H1 (cell line): ENCODE results near the gene PDZD2. TPM values are rescaled to one million over a fixed set of nuclear protein-coding genes. Genes with fewer than 3 reads are reported as not detected.

ENCODE experiments used
- EP300 ChIP-seq, 2 experiments: IDR thresholded peaks; 1 replicate in 1 of 2; 2 replicates in 1 of 2; pipeline ENCODE4 v1.6.1; 2011 to 2012; ENCODE audit warnings: low read depth in 2 of 2, low read length in 2 of 2, mild to moderate bottlenecking in 2 of 2, borderline replicate concordance in 1 of 2, inconsistent platforms in 1 of 2, moderate library complexity in 1 of 2
- JUND ChIP-seq: IDR thresholded peaks from 2 replicates; pipeline ENCODE4 v1.6.1; 2011; ENCODE audit warnings: mild to moderate bottlenecking, improper control_type of control experiment, low read length
- RNF2 ChIP-seq: fragments of 200-900, 300-1000 bp; sonication (generic); IDR thresholded peaks from 2 replicates; pipeline ENCODE4 v1.7.1; 2016; ENCODE audit warnings: borderline replicate concordance, low read depth, mild to moderate bottlenecking, antibody characterized with exemption, low read length; ENCODE audit not compliant: poor library complexity, severe bottlenecking; ENCODE audit errors: missing control alignments
- polyA plus RNA-seq, 7 experiments: library from polyadenylated mRNA; depleted of rRNA in 3 of 7; stranded (reverse) in 5 of 7; unstranded in 2 of 7; fragments of >200 nt in 5 of 7; fragments of 200-250 nt in 2 of 7; gene quantifications; 1 replicate in 5 of 7; 2 replicates in 1 of 7; 4 replicates in 1 of 7; pipeline versions ENCODE4 v1.2.1 to v1.2.3, GENCODE V29; 2011 to 2013; ENCODE audit warnings: missing spikeins in 2 of 7, mixed read lengths in 2 of 7
- total RNA-seq: library from RNA; stranded (reverse); fragmentation: NEBNext Ultra II Directional; extraction: Animal tissue kit (Norgen Biotek cat#: 25700); gene quantifications from 2 replicates; pipeline ENCODE4 v1.2.1, GENCODE V29; 2021
- TF ChIP-seq, protein P1 (sequence below): IDR thresholded peaks from 2 replicates; pipeline ENCODE4 v1.6.1; 2011; ENCODE audit warnings: low read depth, mild to moderate bottlenecking, low read length; ENCODE audit not compliant: insufficient read depth

The PDZD2 gene
- total and polyA plus RNA-seq, 2 of the 8 experiments (the other 6 are each of a cell fraction or from before 2014, with no cell fraction given), result 1.2 to 6.8 TPM

GRCh38 chr5:32155211-32155610 lies 516.3 kb downstream of the PDZD2 start (continued):
- TF ChIP-seq, protein P1, sequence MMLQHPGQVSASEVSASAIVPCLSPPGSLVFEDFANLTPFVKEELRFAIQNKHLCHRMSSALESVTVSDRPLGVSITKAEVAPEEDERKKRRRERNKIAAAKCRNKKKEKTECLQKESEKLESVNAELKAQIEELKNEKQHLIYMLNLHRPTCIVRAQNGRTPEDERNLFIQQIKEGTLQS, result no peak
- TF ChIP-seq EP300 (IDR thresholded peaks at IDR 0.05; ENCODE audit: borderline replicate concordance in 1 of 2, low read depth in 2 of 2, low read length in 2 of 2) (no peak), JUND (no peak), RNF2 (no peak)
